H1 (cell line): ENCODE results near the gene DAGLA. TPM values are rescaled to one million over a fixed set of nuclear protein-coding genes. Genes with fewer than 3 reads are reported as not detected.

Experiments used
- CTCF ChIA-PET: fragments of 300-600 bp; sonication (Branson Sonifier 250); formaldehyde crosslinking; loops from one replicate; lab custom pipeline; 2021; ENCODE audit not compliant: partially characterized antibody; lab: Charles Lee
- POLR2A ChIA-PET: fragments of 300-600 bp; sonication (Branson Sonifier 250); formaldehyde crosslinking; loops from one replicate; lab custom pipeline; 2021; ENCODE audit warnings: inconsistent platforms; ENCODE audit not compliant: partially characterized antibody; lab: Charles Lee
- DNase-seq, 2 experiments: peaks; one replicate each; pipeline versions ENCODE4 v3.0.0 to v3.0.0-alpha.2; 2010 to 2022; ENCODE audit warnings: low spot score in 2 of 2, low read depth in 1 of 2, mixed read lengths in 1 of 2
- FAIRE-seq: peaks from 2 replicates; lab custom pipeline; 2011; peaks lifted over from hg19 to GRCh38; lab: Jason Lieb, UNC
- H2AFZ ChIP-seq: 2 replicates; pipeline ENCODE4 v1.8.1; 2012; ENCODE audit warnings: low read length, inconsistent platforms
- H2AK5ac ChIP-seq: 2 replicates; pipeline ENCODE4 v1.6.1; 2013; ENCODE audit warnings: low read depth, low read length
- H2BK120ac ChIP-seq: replicated peaks from 2 replicates; pipeline ENCODE3; 2013; ENCODE audit warnings: low read depth, low read length, inconsistent platforms
- H2BK12ac ChIP-seq: 2 replicates; pipeline ENCODE4 v1.6.1; 2013; ENCODE audit warnings: low read depth, low read length
- H2BK15ac ChIP-seq: 2 replicates; pipeline ENCODE4 v1.6.1; 2013; ENCODE audit warnings: low read length
- H2BK20ac ChIP-seq: 2 replicates; pipeline ENCODE4 v1.6.1; 2013; ENCODE audit warnings: low read length
- H2BK5ac ChIP-seq: 2 replicates; pipeline ENCODE4 v1.6.1; 2013; ENCODE audit warnings: low read depth, low read length
- H3K14ac ChIP-seq: 2 replicates; pipeline ENCODE4 v1.6.1; 2013; ENCODE audit warnings: inconsistent platforms; ENCODE audit not compliant: insufficient read length
- H3K18ac ChIP-seq: 2 replicates; pipeline ENCODE4 v1.6.1; 2013; ENCODE audit warnings: low read length; ENCODE audit errors: extremely low read depth
- H3K23ac ChIP-seq: 2 replicates; pipeline ENCODE4 v1.6.1; 2013; ENCODE audit warnings: inconsistent platforms; ENCODE audit not compliant: insufficient read length
- H3K23me2 ChIP-seq: 2 replicates; pipeline ENCODE4 v1.6.1; 2013; ENCODE audit warnings: low read depth, low read length
- H3K27ac ChIP-seq: 2 replicates; pipeline ENCODE4 v1.6.1; 2011; ENCODE audit warnings: low read depth, low read length, inconsistent platforms
- H3K27me3 ChIP-seq, 4 experiments: replicated peaks in 1 of 4; 1 replicate in 1 of 4; 2 replicates in 3 of 4; pipeline versions ENCODE4 v1.6.1 to v1.8.1; 2011 to 2013; ENCODE audit warnings: low read length in 3 of 4, mild to moderate bottlenecking in 3 of 4, inconsistent platforms in 2 of 4, mixed read lengths in 2 of 4, moderate library complexity in 1 of 4; ENCODE audit not compliant: control insufficient read depth in 3 of 4, insufficient read depth in 3 of 4; ENCODE audit errors: extremely low read depth in 1 of 4
- H3K36me3 ChIP-seq, 4 experiments: 2 replicates each; pipeline versions ENCODE4 v1.6.1 to v1.8.1; 2011 to 2013; ENCODE audit warnings: mild to moderate bottlenecking in 4 of 4, low read length in 3 of 4, moderate library complexity in 2 of 4, control low read depth in 1 of 4, inconsistent platforms in 1 of 4; ENCODE audit not compliant: insufficient read depth in 4 of 4, control insufficient read depth in 2 of 4
- H3K4ac ChIP-seq: replicated peaks from 2 replicates; pipeline ENCODE3; 2013; ENCODE audit warnings: low read length, low read depth, mixed read lengths, inconsistent platforms; ENCODE audit not compliant: insufficient read length
- H3K4me1 ChIP-seq, 4 experiments: replicated peaks in 1 of 4; 1 replicate in 1 of 4; 2 replicates in 3 of 4; pipeline versions ENCODE4 v1.6.1 to v1.8.1; 2011 to 2013; ENCODE audit warnings: low read length in 3 of 4, inconsistent platforms in 2 of 4, mixed read lengths in 1 of 4; ENCODE audit not compliant: insufficient read depth in 4 of 4, control insufficient read depth in 3 of 4
- H3K4me2 ChIP-seq, 2 experiments: 2 replicates each; pipeline versions ENCODE4 v1.6.1 to v1.8.1; 2011 to 2013; ENCODE audit warnings: low read depth in 2 of 2, low read length in 2 of 2, control low read depth in 1 of 2, inconsistent platforms in 1 of 2, mild to moderate bottlenecking in 1 of 2; ENCODE audit not compliant: insufficient read depth in 1 of 2
- H3K4me3 ChIP-seq, 4 experiments: fragments of 200-600, 300-600 bp in 1 of 4; sonication (generic), shearing (Covaris generic), sonication (Bioruptor Twin) in 1 of 4; 2 replicates each; pipeline versions ENCODE4 v1.5.1 to v1.8.1; 2011 to 2016; ENCODE audit warnings: low read length in 4 of 4, low read depth in 3 of 4, control low read depth in 2 of 4, inconsistent platforms in 2 of 4, mild to moderate bottlenecking in 2 of 4, mixed read lengths in 1 of 4, moderate library complexity in 1 of 4; ENCODE audit not compliant: insufficient read depth in 2 of 4; ENCODE audit errors: extremely low read depth in 1 of 4
- H3K56ac ChIP-seq: replicated peaks from 2 replicates; pipeline ENCODE3; 2013; ENCODE audit warnings: low read depth, mild to moderate bottlenecking, mixed read lengths, low read length, inconsistent platforms; ENCODE audit not compliant: insufficient read length
- H3K79me1 ChIP-seq: 2 replicates; pipeline ENCODE4 v1.6.1; 2013; ENCODE audit warnings: low read depth, low read length, control low read depth
- H3K79me2 ChIP-seq, 2 experiments: 2 replicates each; pipeline versions ENCODE4 v1.6.1 to v1.8.1; 2012 to 2013; ENCODE audit warnings: low read length in 2 of 2, mild to moderate bottlenecking in 2 of 2, inconsistent platforms in 1 of 2; ENCODE audit not compliant: insufficient read depth in 2 of 2, control insufficient read depth in 1 of 2
- H3K9ac ChIP-seq, 4 experiments: replicated peaks in 1 of 4; 1 replicate in 1 of 4; 2 replicates in 3 of 4; pipeline versions ENCODE4 v1.6.1 to v1.8.1; 2011 to 2013; ENCODE audit warnings: low read depth in 3 of 4, low read length in 3 of 4, control low read depth in 2 of 4, mild to moderate bottlenecking in 2 of 4, moderate library complexity in 2 of 4, inconsistent platforms in 1 of 4; ENCODE audit errors: extremely low read depth in 1 of 4
- H3K9me3 ChIP-seq, 2 experiments: 2 replicates each; pipeline versions ENCODE4 v1.6.1 to v1.8.1; 2012 to 2013; ENCODE audit warnings: mild to moderate bottlenecking in 2 of 2, moderate library complexity in 2 of 2, control low read depth in 1 of 2, inconsistent platforms in 1 of 2, low read depth in 1 of 2, low read length in 1 of 2, mixed read lengths in 1 of 2; ENCODE audit not compliant: insufficient read depth in 2 of 2
- H4K20me1 ChIP-seq, 2 experiments: replicated peaks in 1 of 2; 2 replicates each; pipeline versions ENCODE3 to v1.8.1; 2011 to 2013; ENCODE audit warnings: inconsistent platforms in 2 of 2, low read length in 2 of 2, mild to moderate bottlenecking in 1 of 2; ENCODE audit not compliant: insufficient read depth in 2 of 2, control insufficient read depth in 1 of 2
- H4K5ac ChIP-seq: 2 replicates; pipeline ENCODE4 v1.6.1; 2013; ENCODE audit warnings: low read length, low read depth, mixed read lengths, inconsistent platforms; ENCODE audit not compliant: insufficient read length
- H4K8ac ChIP-seq: 2 replicates; pipeline ENCODE4 v1.8.0; 2013; ENCODE audit warnings: mild to moderate bottlenecking, moderate library complexity, low read length, inconsistent platforms; ENCODE audit not compliant: insufficient read depth; ENCODE audit errors: extremely low read depth
- H4K91ac ChIP-seq: replicated peaks from 2 replicates; pipeline ENCODE3; 2013; ENCODE audit warnings: low read length, mixed read lengths, inconsistent platforms; ENCODE audit not compliant: insufficient read length
- BACH1 ChIP-seq: IDR thresholded peaks from 2 replicates; pipeline ENCODE4 v1.6.1; 2012; ENCODE audit warnings: low read length, improper control_type of control experiment
- GABPA ChIP-seq: IDR thresholded peaks from 2 replicates; pipeline ENCODE4 v1.6.1; 2011; ENCODE audit warnings: mild to moderate bottlenecking, low read length, moderate library complexity, borderline replicate concordance; ENCODE audit not compliant: insufficient read depth
- KDM5A ChIP-seq: fragments of 200-600 bp; IDR thresholded peaks from 2 replicates; pipeline ENCODE4 v1.7.1; 2012; ENCODE audit warnings: mild to moderate bottlenecking, low read length, inconsistent platforms, mixed read lengths
- NANOG ChIP-seq: IDR thresholded peaks from 2 replicates; pipeline ENCODE4 v1.6.1; 2011; ENCODE audit warnings: low read length, low read depth, mild to moderate bottlenecking, inconsistent platforms; ENCODE audit not compliant: insufficient read depth, poor library complexity, severe bottlenecking
- RAD21 ChIP-seq, 2 experiments: IDR thresholded peaks in 1 of 2; conservative IDR thresholded peaks in 1 of 2; 2 replicates each; pipeline ENCODE4 v1.6.1; 2011; ENCODE audit warnings: low read depth in 2 of 2, low read length in 2 of 2, improper control_type of control experiment in 1 of 2, inconsistent platforms in 1 of 2, mild to moderate bottlenecking in 1 of 2, moderate library complexity in 1 of 2
- RBBP5 ChIP-seq: IDR thresholded peaks from 2 replicates; pipeline ENCODE4 v1.7.1; 2012; ENCODE audit warnings: low read depth, mild to moderate bottlenecking, inconsistent platforms, low read length, moderate library complexity, borderline replicate concordance
- RNF2 ChIP-seq: fragments of 200-900, 300-1000 bp; sonication (generic); IDR thresholded peaks from 2 replicates; pipeline ENCODE4 v1.7.1; 2016; ENCODE audit warnings: borderline replicate concordance, low read depth, mild to moderate bottlenecking, antibody characterized with exemption, low read length; ENCODE audit not compliant: poor library complexity, severe bottlenecking; ENCODE audit errors: missing control alignments
- SIX5 ChIP-seq: IDR thresholded peaks from 2 replicates; pipeline ENCODE4 v1.6.1; 2011; ENCODE audit warnings: mild to moderate bottlenecking, low read depth, low read length
- SP1 ChIP-seq: IDR thresholded peaks from 2 replicates; pipeline ENCODE4 v1.6.1; 2011; ENCODE audit warnings: low read depth, low read length
- WGBS, 2 experiments: shearing (Covaris generic) in 1 of 2; methylation state at CpG; one replicate each; pipeline versions ENCODE4 v1.1.6 to v1.1.7; 2013 to 2015; ENCODE audit warnings: low lambda C conversion rate in 2 of 2, mixed read lengths in 2 of 2, inconsistent platforms in 1 of 2, low coverage in 1 of 2, missing lambda C conversion rate in 1 of 2; ENCODE audit not compliant: insufficient replicate concordance in 2 of 2, insufficient coverage in 1 of 2, insufficient read length in 1 of 2; ENCODE audit errors: extremely low coverage in 1 of 2, missing lambda C conversion rate in 1 of 2; 5-methylcytosine and 5-hydroxymethylcytosine counted together
- polyA plus RNA-seq, 7 experiments: library from polyadenylated mRNA; depleted of rRNA in 3 of 7; stranded (reverse) in 5 of 7; unstranded in 2 of 7; fragments of >200 nt in 5 of 7; fragments of 200-250 nt in 2 of 7; gene quantifications; 1 replicate in 5 of 7; 2 replicates in 1 of 7; 4 replicates in 1 of 7; pipeline versions ENCODE4 v1.2.1 to v1.2.3, GENCODE V29; 2011 to 2013; ENCODE audit warnings: missing spikeins in 2 of 7, mixed read lengths in 2 of 7
- total RNA-seq: library from RNA; stranded (reverse); fragmentation: NEBNext Ultra II Directional; extraction: Animal tissue kit (Norgen Biotek cat#: 25700); gene quantifications from 2 replicates; pipeline ENCODE4 v1.2.1, GENCODE V29; 2021

Gene DAGLA
- total and polyA plus RNA-seq, 2 of the 8 experiments (the other 6 are each of a cell fraction or from before 2014, with no cell fraction given): 3.6 to 6.6 TPM

GRCh38 chr11:61776561-61777075 lies 96.4 kb downstream of the DAGLA start:
- H3K79me1 ChIP-seq: no peaks in the 10 kb centered on the region
- H3K23me2 ChIP-seq: no peaks in the 10 kb centered on the region
- H2AK5ac ChIP-seq: peak overlapping the region; percentile 14; the same call in 1 of the 2 replicates
- no peaks in the 10 kb centered on the region for H3K9me3 ChIP-seq
- no peak overlapping the region for H2BK120ac ChIP-seq
- peak; percentile 54 to 89 for DNase-seq
- peak overlapping the region; percentile 61; the same call in 1 of the 2 replicates for H2BK20ac ChIP-seq
- no peak overlapping the region for H3K56ac ChIP-seq
- H3K4me3 ChIP-seq: no peak overlapping the region
- WGBS, 2 experiments: 80% methylated on average over 9 of the region's 9 CpGs; no CpG with 5 or more reads in 1 of the 2 experiments
- no peaks in the 10 kb centered on the region for H3K79me2 ChIP-seq
- H3K23ac ChIP-seq: no peak overlapping the region
- H2BK12ac ChIP-seq: 0 out of 2 replicates have a peak overlapping the region, but pooled peaks have one; percentile 27
- POLR2A ChIA-PET: interaction anchor here (0.8 to 2.1 kb wide), 4 partner anchors 11 to 17 kb away, joined by 3 to 6 read pairs (median 5); partner anchors contain the start of genes FEN1 and TMEM258
- H3K36me3 ChIP-seq: no peaks in the 10 kb centered on the region
- peaks cover 0 to 16% (median 10%) of the 10 kb centered on the region in 4 experiments; a peak in 6 of 7 replicates for H3K4me1 ChIP-seq
- H2AFZ ChIP-seq: no peak overlapping the region
- CTCF ChIA-PET: interaction anchor here (0.9 to 7.2 kb wide), 15 partner anchors 9 to 315 kb away, joined by 3 to 48 read pairs (median 5); partner anchors contain the start of genes FEN1, MYRF and TMEM258
- no peak overlapping the region for H3K27ac ChIP-seq
- no peak overlapping the region for H3K9ac ChIP-seq
- H3K27me3 ChIP-seq: no peaks in the 10 kb centered on the region; a peak in 1 of 7 replicates
- peak overlapping the region; percentile 66 for H4K91ac ChIP-seq
- no peak overlapping the region for H2BK15ac ChIP-seq
- no peak for FAIRE-seq
- peak overlapping the region; percentile 21; the same call in 1 of the 2 replicates for H2BK5ac ChIP-seq
- 0 out of 4 replicates have a peak overlapping the region, but pooled peaks of 1 of the 2 experiments have one; percentile 12 for H3K4me2 ChIP-seq
- H3K14ac ChIP-seq: no peak overlapping the region
- peak overlapping the region; percentile 32 for H3K4ac ChIP-seq
- H4K8ac ChIP-seq: no peak overlapping the region
- H3K18ac ChIP-seq: no peak overlapping the region; the same call in 1 of the 2 replicates
- H4K5ac ChIP-seq: no peak overlapping the region
- H4K20me1 ChIP-seq: no peaks in the 10 kb centered on the region
- TF ChIP-seq KDM5A: no peak
- TF ChIP-seq RAD21 (IDR thresholded peaks at IDR 0.05 in 1 of 2, conservative IDR thresholded peaks at IDR 0.05 in 1 of 2; ENCODE audit: low read depth in 2 of 2, low read length in 2 of 2): peak; percentile 60 to 77
- TF ChIP-seq GABPA: peak; percentile 31; the same call in 1 of the 2 replicates
- no peak for TF ChIP-seq NANOG
- no peak for TF ChIP-seq RBBP5
- no peak for TF ChIP-seq BACH1
- TF ChIP-seq SP1: no peak
- no peak for TF ChIP-seq RNF2
- TF ChIP-seq SIX5: no peak
